NCI-H2081 (cell line): ENCODE results near the gene CHRM3.
"Not testable (repeated sequence)": the region's sequence is repeated elsewhere in the genome, so short reads cannot be mapped to it uniquely, and the experiment has no call there.

Source experiments
- DNase-seq, 2 experiments: peaks; one replicate each; lab custom pipeline; 2025; lab: John Stamatoyannopoulos, UW

Gene CHRM3

DNA sequence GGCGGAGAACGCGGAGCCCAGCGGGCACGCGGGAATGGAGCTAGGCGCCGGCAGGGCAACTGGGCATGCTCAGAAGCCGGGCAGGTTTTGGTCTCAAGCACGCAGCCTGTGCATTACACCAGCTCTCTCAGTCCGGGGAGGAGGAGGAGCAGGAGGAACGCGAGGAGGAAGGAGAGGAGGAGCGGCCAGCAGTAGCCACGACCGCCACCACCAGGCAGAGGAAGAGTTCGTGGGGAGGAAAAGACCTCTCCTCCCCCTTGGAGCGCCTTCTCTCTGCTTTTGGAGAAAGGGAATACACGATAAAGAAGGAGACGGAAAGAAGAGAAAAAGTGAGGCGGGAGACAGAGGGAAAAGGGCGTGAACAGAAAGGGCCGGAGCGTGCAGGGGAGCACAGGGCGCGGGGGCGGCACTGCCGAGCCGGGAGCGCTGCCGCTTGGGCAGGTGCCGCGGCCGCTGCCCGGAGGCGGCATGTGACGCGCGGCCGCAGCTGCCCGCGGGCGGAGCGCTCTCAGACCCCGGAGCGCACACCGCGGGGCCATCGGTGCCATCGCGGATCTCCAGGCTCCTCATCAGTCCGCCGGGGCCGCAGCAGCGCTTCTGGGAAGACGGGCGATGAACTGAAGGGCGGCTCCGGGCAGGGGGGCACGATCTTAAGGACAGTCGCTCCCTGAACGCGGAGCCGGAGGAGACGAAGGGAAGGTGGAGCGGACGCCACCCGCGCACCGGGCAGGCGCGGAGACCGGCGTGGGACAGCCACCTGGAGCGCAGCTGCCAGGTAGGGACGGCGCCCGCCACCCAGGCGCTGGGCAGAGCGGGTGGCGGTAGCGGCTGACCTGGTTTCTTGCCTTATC, at the start of gene CHRM3:
TSS of gene CHRM3 (plus strand) at position 116 of the 851 bp plus-strand sequence. CDS start 520,884 bp downstream, outside the sequence.
- peak; percentile 87 to 91 for DNase-seq

DNA sequence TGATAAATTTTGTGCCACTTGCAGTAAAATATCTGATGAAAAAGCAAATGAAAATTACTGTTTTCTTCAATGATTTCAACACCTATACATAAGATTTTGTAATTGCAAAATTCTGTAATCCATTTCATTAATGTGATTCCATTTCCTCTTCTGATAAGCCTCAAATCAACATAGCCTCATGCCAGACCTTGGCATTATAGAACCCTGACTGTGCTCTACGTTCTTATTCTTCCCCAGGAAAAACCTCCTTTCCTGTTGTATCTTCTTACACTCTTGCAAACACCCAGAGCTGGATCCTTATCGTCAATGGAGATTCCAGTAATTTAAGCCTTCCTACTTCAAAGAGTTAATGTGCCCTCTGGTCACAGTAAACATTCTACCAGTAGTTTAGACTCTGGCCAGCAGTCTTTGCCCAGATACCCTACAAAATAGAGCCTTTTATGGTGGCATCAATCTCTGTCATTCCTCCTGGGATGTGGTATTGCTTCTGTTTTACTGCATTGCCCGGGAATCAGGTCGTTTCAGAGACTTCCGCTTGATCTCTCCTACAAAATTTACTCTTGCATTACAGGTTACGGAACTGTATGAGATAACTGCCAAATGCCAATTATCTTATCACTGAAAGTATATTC, 48.5 kb upstream of the CHRM3 start:
- no peak for DNase-seq

DNA sequence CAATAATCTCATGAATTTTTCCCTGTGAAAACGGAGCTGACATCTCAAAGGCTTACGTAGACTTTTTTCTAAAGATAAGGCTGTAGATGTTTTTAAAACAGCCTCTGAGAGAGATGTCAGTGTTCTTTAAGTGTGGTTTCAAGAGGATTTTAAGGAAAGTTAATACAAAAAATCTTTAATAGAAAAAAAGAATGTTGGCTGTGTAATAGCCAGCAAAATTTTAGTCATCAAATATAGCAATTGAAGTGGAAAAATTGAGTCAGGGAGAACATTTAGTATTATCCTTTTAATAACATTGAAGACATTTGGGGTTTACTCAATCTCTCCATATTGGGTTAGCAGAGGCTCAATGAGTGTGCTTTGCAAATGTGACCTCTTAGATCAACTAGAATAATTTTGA, 38.6 kb upstream of the CHRM3 start:
- DNase-seq: no peak

DNA sequence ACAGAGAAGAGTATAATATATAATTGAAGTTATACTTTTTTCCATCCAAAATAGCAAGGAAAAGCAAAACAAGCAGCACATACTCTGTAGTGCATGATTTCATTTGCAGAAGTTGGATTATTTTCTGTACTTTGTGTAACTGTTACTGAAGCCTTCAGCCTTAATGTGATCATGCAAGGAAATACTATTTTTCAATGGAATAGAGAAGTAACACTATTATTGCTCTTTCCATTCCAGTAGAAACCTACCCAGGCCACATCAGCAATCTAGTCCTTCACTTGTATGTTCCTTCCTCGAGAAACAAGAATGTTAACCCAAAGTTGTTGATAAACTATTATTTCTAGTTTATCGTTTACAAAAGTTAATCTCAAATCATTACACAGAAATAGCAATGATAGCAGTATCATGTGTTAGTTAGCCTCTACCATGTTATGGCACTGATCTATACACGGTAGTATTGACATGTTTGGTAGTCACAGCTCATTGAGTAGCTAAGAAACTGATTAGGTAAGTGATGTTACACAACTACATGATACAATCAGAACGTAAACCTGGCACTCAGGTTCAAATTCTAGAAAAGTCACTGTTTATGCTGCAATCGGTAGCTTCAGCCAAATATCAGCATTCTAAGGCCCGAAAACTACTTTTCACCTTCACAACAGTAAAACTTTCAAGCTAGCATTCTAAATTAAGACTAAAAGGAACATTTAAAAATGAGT, 37.6 kb upstream of the CHRM3 start:
- DNase-seq: no peak

DNA sequence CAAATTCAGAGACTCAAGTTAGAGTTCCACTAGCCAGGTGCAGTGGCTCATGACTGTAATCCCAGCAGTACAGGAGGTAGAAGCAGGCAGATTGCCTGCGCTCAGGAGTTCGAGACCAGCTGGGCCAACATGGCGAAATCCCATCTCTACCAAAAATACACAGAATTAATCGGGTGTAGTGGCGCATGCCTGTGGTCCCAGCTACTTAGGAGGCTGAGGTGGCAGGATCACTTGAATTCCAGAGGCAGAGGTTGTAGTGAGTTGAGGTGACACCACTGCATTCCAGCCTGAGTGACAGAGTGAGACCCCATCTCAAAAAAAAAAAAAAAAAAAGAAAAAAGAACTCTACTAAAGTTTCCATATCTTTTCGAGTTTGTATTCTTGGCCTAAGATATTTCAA, 36.7 kb upstream of the CHRM3 start:
- DNase-seq: no peak

DNA sequence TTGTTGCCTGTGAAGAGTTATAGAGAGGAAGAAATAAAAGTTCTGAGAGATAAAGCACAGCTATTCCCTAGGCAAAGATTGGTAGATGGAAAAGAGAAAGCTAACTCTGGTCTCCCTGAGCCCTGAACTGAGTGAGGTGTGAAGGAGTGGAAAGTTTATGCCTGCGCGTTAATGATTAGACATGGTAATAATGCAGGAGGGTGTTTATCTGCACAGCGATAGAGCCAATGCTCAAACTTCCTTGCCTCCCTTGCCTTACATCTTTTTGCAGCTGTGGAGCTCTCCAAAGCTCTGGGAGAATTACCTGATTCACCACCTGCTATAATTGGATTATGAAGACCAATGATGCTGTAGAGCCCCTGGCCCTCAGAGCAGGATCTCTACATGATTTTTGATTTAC, 32.8 kb upstream of the CHRM3 start:
- DNase-seq: no peak

DNA sequence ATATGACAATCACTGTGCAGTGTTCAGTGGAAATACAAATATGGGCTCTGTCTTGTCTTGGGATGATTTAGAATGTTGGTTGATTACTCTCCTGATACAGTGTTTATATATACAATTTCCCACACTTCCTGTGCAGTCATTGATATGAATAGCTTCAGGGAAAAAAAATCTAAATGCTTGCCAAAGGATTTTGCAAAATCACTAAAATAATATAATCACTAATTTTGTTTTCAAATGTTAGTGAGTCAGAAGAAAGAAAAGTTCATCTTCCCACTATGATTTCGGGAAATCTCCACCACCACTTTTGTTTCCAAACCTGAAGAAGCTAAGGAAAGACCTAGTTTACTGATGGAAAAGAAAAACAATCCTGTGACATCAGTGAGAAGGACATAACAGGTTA, 32.1 kb upstream of the CHRM3 start:
- no peak for DNase-seq

DNA sequence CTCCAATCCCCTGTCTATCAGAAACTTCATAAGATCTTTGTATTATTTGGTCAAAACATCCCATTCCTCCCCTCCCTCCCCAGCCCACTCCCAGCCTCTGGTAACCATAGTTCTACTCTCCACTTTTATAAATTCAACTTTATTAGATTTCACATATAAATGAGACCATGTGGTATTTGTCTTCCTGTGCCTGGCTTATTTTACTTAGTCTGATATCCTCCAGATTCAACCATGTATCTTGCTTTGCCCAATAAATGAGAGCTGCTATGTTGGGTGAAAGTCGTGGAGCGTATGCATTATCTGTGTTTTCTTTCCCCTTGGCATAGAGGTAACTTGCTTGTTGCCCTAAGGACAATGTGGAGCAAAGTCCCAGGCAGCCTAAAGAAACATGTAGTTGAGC, 28.5 kb upstream of the CHRM3 start:
- DNase-seq: no peak

DNA sequence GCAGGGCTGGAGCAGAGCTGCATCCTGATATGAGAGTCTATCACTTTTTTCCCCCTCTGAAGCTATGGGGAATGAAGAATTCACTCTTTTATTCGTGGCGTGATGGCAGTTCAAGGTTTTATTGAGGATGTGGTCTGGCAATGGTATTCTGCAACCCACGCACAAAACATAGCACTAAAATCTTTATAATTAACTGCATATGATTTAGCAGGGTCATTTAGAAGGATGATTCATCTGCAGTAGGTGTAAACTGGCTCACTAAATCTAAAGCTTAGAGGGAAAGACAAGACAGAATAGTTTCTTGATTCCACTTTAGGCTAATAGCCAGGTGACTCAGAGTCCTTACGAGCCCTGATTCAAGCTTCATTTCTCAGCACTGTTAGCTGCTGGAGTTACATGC, 25.0 kb upstream of the CHRM3 start:
- DNase-seq: no peak

DNA sequence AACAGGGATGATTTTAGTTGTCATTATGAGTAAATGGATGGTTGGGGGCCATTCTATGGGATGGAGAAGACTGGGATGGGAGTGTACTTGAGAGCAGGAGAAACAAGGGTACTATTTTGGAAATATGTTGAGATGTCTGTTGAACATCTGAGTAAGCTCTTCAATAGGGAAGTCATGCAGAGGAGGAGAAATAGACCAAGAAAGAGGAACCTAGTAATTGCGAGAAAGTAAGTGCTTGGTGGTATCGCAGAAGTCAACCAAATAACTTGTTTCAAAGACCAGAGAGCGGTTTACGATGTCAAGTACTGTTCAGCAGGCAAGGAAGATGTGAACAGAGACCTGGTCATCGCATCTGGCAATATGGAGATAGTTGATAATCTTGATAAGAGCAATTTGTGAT, 22.4 kb upstream of the CHRM3 start:
- no peak for DNase-seq

DNA sequence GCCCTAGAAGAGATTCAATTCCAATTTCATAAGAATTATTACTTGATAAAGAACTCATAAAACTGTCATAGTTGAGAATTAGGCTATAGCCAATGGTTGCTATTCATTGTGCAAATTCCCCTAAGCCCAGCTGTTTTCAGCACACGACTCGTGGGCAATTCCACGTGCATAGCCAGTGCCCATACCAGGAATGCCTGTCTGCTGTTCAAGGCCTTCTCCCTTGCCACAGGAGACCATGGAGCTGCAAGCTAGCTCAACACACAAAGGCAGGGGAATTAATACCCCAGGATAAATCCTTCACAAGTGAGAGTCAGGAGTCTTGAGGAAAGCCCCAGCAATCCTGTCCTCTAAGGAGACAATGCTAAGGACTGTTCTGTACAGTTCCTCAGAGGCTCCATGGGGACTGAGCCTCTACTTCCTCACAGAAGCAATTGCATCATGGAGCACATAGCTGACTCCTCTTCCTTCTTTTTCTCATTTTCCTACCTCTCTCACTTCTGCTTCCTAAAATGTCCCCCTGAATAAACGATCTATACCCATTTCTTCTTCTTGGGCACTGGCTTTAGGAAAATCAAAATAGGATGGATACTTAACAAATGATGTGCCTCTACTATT, 19.1 kb upstream of the CHRM3 start:
- no peak for DNase-seq

DNA sequence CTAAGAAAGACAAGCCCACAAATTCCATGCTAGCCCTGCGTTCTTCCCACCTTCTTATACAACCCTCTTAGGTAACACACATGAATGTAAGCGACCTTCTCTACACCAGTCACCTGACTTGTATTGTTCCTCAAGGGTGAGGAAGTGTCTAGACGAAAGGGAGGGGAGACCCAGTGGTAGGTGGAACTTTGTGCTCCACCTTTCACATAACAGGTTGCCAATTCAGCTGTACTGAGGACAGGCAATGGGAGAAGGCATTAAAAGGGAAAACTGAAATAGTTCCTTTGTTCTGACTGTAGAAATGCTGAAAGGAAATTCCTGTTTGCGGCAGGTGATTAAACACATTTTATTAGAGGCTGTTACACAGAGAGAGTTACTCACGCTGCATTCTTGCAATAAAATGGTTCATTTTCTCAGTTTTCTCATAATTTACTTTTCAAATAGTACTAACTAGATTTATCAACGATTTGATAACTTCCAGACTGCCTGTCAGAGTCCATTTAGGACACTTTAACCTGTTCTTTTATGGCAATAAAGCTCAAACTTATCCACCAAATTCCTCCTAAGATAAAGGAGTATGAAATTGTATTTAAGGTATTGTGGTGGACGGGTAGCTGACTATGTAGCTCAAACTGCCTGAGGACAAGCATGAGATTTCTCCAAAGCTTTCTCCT, 17.8 kb upstream of the CHRM3 start:
- peak in 1 of 2 experiments; percentile 16 for DNase-seq

DNA sequence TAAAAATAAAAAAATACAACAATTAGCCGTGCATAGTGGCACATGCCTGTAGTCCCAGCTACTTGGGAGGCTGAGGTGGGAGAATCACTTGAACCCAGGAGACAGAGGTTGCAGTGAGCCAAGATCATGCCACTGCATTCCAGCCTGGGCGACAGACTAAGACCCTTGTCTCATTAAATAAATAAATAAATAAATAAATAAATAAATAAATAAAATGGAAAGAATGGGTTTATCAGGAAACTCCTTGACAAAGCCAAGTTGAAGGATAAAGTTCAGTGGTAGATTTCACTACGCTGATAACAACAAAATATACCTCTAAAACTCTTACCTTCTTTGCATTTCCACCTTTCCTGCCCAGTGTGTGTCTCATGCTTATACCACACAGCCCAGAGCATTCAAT, 15.5 kb upstream of the CHRM3 start:
- DNase-seq: not testable (repeated sequence)

DNA sequence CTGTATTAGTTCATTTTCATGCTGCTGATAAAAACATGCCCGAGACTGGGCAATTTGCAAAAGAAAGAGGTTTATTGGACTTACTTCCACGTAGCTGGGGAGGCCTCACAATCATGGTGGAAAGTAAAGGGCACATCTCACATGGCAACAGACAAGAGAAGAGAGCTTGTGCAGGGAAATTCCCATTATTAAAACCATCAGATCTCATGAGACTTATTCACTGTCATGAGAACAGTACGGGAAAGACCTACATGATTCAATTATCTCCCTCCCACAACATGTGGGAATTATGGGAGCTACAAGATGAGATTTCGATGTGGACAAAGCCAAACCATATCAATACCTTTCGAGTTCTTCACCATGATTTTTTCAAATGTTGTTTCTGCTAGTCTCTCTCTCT, 3.7 kb upstream of the CHRM3 start:
- DNase-seq: no peak

DNA sequence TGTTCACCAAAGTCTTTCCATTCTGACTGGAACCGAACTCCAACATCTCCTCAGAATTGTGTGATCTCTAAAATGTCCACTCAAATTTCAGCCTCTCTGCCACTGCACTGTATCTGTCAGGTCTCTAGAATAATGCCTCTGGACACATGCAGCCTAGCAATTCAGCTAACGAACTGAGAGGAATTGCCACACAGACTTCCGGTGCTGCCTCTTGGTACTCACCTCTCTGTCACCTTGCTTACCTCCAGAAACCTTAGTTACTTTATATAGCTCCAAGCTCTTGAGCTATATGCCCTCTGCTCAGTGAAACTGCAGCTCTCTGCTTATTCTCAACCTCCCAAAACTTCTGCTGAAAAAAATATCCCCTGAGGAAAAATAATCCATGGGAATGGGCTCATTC, 2.7 kb upstream of the CHRM3 start:
- no peak for DNase-seq

DNA sequence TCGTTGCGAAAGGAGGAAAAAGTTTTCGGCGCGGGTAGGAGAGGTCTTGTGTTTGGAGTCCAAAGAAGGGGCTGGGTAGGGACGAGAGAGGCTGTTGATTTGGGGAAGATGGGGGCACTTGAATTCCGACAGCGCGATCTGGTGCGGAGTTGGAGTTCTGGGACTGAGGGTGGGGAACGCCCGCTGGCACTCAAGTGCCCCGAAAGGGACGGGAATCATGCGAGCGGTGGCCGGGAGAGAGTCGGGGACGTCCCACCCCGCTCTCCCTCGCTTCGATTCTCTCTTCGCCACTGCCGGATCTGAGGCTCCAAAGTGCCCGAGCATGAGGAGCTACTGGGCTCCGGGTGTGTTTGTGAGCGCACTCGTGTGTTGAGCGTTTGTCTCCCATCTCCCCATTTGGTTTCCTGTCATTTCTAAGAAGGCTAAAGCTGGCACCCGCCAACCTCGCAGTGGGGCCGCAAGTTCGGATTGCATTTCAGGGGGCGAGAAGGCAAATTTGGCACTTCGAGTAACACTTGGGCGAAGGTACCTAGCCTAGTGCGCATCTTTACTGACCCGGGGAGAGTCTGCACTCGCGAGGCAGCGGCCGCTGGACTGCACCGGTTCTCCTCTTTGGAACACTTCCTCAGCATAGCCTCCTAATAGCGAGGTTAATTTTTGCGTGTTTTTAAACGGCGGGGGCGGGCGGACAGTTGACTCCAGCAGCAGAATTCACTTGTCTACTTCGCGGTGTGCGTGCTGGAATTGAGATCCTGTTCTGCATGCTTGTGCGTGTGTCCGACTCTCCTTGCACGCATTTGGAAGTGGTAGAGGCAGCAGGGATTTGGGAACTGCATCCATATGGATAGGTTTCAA, 1.2 kb downstream of the CHRM3 start:
- peak; percentile 21 to 44 for DNase-seq

DNA sequence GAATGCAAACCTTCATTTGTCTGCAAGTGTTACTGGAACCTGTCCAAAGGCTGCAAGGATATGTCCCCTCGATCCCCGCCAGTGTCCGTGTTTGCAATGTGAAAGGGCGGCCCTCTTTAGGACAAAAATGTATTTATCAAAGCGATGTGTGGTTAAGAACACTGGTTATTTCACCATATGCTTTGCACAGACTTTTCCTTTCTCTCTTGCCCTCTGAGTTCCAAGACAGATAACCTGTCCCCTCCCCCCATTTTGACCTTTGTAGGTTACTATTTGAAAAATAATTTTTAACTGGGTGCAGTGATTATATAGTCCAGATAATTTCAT, 1.8 kb downstream of the CHRM3 start:
- no peak for DNase-seq

DNA sequence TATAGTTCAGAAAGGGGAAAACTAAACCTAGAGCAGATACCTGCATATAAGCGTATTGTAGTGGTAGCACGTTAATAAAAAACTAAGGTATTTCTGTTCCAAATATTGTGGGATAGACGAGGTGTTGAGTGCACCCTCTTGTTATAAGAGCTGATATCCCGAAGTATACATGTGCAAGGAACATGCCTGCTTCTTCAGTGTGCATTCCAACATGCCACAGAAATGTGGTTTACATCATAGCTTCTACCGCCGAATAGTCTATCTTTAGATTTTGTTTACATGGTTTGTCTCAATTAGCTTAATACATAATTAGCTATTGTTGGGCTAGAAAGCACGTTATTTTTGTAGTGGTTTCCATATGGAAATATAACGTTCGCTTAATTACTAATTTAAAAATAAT, 2.2 kb downstream of the CHRM3 start:
- no peak for DNase-seq

DNA sequence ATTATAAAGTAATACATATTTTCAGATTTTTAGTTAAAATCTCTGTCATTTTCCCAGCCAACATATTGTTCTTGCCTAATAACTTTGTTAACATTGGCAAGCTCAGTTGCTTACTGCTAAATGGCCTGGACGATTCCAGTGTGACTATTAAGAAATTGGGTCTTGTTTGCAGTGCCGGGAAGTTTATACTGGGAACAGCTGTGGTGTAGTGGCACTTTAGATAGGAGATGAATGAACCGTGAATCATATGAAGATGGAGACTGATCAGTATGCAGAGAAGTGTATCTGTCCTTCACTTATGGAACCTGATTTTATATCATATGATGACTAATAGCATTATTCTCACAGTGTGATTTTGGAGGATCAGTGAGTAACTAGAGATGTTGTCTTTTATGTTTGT, 3.3 kb downstream of the CHRM3 start:
- DNase-seq: no peak

DNA sequence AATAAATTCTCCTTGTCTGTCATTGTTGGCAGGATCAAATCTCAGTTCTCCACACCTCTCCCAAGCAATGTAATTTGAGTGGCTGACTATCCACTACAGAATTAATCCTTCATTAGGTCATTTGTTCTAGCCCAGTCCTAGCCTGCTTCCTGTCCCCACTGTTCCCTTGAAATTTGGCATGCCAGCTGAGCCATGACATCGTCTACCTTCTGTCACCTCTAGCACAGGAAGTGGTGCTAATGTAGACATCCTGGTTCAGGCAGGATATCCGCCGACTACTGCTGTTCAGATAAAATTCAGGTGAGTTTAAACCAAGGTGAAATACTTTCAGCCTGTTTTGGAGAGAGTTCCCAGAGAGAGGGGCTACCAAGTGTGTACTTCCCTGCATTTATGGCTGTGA, 5.9 kb downstream of the CHRM3 start:
- DNase-seq: peak; percentile 17 to 45

DNA sequence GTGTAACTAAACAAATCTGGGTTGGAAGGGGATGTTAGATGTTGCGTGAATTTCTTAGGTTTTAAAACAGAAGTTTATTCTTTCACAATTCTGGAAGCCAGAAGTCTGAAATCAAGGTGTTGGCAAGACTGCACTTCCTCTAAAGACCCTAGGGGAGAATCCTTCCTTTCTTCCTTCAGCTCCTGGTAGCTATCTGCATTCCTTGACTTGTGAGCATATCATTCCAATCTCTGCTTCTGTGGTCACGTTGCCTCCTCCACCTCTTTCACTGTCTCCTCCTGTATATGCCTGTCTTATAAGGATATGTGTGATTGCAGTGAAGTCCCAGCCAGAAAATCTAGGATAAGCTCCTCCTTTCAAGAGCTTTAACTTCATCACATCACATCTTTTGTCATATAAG, 7.7 kb downstream of the CHRM3 start:
- DNase-seq: no peak
